HL-60 (cell line): ENCODE measurements around the gene BRMS1.

ENCODE experiments used
- CTCF ChIP-seq: IDR thresholded peaks from one replicate; pipeline ENCODE4 v1.5.1; 2011; ENCODE audit warnings: low read length, control low read depth, inconsistent platforms; ENCODE audit not compliant: insufficient read depth
- GABPA ChIP-seq: IDR thresholded peaks from 2 replicates; pipeline ENCODE4 v1.6.1; 2012; ENCODE audit warnings: low read depth
- POLR2AphosphoS5 ChIP-seq: IDR thresholded peaks from 2 replicates; pipeline ENCODE4 v1.6.1; 2012; ENCODE audit warnings: low read depth

- TF ChIP-seq CTCF (no peak), GABPA (no peak), POLR2AphosphoS5 (no peak)
These were observed 7.6 kb downstream of the BRMS1 start for GRCh38 chr11:66337103-66337899.
